Right lobe of liver (tissue), 6 donors: Measurements from ENCODE around the gene GTSE1. TPM values are rescaled to one million over a fixed set of nuclear protein-coding genes. Genes with fewer than 3 reads are reported as not detected.

Source experiments
- ATAC-seq, 4 donors: fragments of 200-7000 bp; cut with Tn5 transposase; one replicate each; pipeline ENCODE4 v1.9.1; 2020; ENCODE audit warnings: mild to moderate bottlenecking in 4 of 4, moderate library complexity in 4 of 4
- DNase-seq, 3 donors: peaks; one replicate each; pipeline ENCODE4 v3.0.0-alpha.2; 2020
- H3K27ac ChIP-seq, 3 donors: fragments of 200-600 bp; one replicate each; pipeline ENCODE4 v1.8.0; 2022
- H3K27me3 ChIP-seq, 2 donors: fragments of 200-600 bp; one replicate each; pipeline ENCODE4 v1.8.0; 2022
- H3K36me3 ChIP-seq, 4 donors: fragments of 200-600 bp; sonication (generic) in 1 of 4; one replicate each; pipeline versions ENCODE4 v1.5.1 to v1.8.0; 2017 to 2022; ENCODE audit warnings: control low read depth in 1 of 4
- H3K4me1 ChIP-seq, 4 donors: fragments of 200-600 bp; sonication (generic) in 1 of 4; one replicate each; pipeline versions ENCODE4 v1.5.1 to v1.8.0; 2017 to 2022; ENCODE audit warnings: control low read depth in 1 of 4
- H3K4me3 ChIP-seq, 3 donors: fragments of 200-600 bp; one replicate each; pipeline ENCODE4 v1.8.0; 2022
- H3K9me3 ChIP-seq, 4 donors: fragments of 200-600 bp; sonication (generic) in 1 of 4; one replicate each; pipeline versions ENCODE4 v1.5.1 to v1.8.0; 2017 to 2022; ENCODE audit warnings: control low read depth in 1 of 4
- POLR2A ChIP-seq: fragments of 450-650 bp; IDR thresholded peaks from one replicate; pipeline ENCODE4 v1.6.1; 2017; ENCODE audit warnings: antibody characterized with exemption, mild to moderate bottlenecking
- WGBS: methylation state at CpG from one replicate; pipeline ENCODE4 v1.1.6; 2018; ENCODE audit warnings: low coverage, low lambda C conversion rate; ENCODE audit not compliant: insufficient coverage; ENCODE audit errors: missing lambda C conversion rate; 5-methylcytosine and 5-hydroxymethylcytosine counted together
- intact Hi-C, 2 donors: fragments of 100-400 bp; cut with DNase I; formaldehyde crosslinking; loops; one replicate each; pipeline versions ENCODE4 v1.11.2 to v1.14.1; 2022
- total RNA-seq, 6 experiments: library from RNA; depleted of rRNA in 2 of 6; stranded (reverse); fragments of >200 nt in 2 of 6; fragmentation: NEBNext Ultra II Directional in 3 of 6; extraction: Animal tissue kit (Norgen Biotek cat#: 25700) in 3 of 6; gene quantifications; one replicate each; pipeline versions ENCODE4 v1.1.0 to v1.2.4, GENCODE V29; 2016 to 2023
- TF ChIP-seq, protein P1 (sequence below), 4 donors: fragments of 200-600 bp in 3 of 4; fragments of 450-650 bp in 1 of 4; IDR thresholded peaks; one replicate each; pipeline versions ENCODE4 v1.5.1 to v1.8.0; 2016 to 2022; ENCODE audit warnings: antibody characterized with exemption in 4 of 4, mild to moderate bottlenecking in 2 of 4
- donor health status: DM: no; HTN: yes; CAD: no.
- donor health status: DM: no; HTN: no; CAD: no.
- donor health status: DM: no; HTN: no; CAD: no.
- donor health status: DM: no; HTN: yes; CAD: no.
- donor health status: DM: no; HTN: yes; CAD: no.

GTSE1 gene
- total RNA-seq, 6 experiments from 2014 or later, result 0.15 to 0.84 (median 0.52) TPM

DNA sequence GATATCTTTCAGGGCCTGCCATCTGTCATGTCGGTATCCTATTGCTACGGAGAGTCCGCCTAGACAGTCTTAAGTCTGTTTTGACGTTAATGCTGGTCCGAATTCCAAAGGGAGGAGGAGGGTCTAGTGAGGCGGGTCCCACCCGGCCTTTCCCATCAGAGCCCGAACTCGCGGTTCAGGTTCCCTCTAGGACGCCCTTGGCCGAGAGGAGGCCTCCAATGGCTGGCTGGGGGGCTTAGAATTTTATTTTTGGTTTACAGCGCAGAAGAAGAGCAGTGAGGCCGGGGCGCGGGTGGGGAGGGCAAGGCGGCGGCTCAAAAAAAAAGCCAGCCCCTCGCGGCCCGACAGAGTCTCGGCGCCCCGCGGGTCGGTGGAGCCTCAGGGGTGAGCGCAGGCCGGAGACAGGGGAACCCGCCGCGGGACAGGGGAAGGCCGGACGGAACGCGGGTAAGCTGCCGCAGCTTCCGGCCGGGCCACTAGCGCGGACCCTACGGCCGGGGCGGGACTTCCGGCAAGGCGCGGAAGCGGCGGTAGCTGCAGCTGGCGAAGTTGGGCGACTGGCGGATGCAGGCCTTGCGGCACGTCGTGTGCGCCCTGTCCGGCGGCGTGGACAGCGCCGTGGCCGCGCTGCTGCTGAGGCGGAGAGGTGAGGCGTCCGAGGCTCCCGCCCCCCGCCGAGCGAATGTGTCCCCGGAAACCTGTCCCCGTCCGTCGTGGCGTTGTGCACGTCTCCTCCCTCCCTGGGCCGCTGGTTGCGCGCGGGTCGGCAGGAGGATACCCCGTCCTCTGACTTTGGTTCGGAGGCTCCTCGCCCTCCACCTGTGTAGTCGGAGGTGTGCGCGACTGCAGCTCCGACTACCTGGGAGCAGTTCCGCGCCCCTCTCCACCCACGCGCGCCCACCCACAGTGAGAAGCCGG is 38.8 kb downstream of the GTSE1 start, which contains the start of gene TRMU:
Gene TRMU, plus strand, starts transcription at position 514 of the 918 bp plus-strand sequence. Its CDS starts 51 bp downstream, at position 565.
- peak within 1 kb of the TSS; percentile 77 to 89 (median 82) for H3K27ac ChIP-seq
- no peaks in the 10 kb centered on the region for H3K27me3 ChIP-seq
- TF ChIP-seq, protein P1, sequence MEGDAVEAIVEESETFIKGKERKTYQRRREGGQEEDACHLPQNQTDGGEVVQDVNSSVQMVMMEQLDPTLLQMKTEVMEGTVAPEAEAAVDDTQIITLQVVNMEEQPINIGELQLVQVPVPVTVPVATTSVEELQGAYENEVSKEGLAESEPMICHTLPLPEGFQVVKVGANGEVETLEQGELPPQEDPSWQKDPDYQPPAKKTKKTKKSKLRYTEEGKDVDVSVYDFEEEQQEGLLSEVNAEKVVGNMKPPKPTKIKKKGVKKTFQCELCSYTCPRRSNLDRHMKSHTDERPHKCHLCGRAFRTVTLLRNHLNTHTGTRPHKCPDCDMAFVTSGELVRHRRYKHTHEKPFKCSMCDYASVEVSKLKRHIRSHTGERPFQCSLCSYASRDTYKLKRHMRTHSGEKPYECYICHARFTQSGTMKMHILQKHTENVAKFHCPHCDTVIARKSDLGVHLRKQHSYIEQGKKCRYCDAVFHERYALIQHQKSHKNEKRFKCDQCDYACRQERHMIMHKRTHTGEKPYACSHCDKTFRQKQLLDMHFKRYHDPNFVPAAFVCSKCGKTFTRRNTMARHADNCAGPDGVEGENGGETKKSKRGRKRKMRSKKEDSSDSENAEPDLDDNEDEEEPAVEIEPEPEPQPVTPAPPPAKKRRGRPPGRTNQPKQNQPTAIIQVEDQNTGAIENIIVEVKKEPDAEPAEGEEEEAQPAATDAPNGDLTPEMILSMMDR (IDR thresholded peaks at IDR 0.05), result no peak
- TF ChIP-seq POLR2A, result peak; percentile 68
- no peaks in the 10 kb centered on the region for H3K9me3 ChIP-seq
- 4% methylated on average over 29 of the region's 93 CpGs for WGBS
- peak within 1 kb of the TSS; percentile 88 to 99 (median 97) for H3K4me3 ChIP-seq
- DNase-seq, result peak; percentile 89 to 91 (median 90)
- peaks cover 0 to 26% (median 14%) of the 10 kb centered on the region in 4 donors for H3K36me3 ChIP-seq
- intact Hi-C loops, result no loop called here
- H3K4me1 ChIP-seq, result peaks cover 0 to 12% (median 2%) of the 10 kb centered on the region in 4 donors
- ATAC-seq, result peak; percentile 94 to 98 (median 96)

DNA sequence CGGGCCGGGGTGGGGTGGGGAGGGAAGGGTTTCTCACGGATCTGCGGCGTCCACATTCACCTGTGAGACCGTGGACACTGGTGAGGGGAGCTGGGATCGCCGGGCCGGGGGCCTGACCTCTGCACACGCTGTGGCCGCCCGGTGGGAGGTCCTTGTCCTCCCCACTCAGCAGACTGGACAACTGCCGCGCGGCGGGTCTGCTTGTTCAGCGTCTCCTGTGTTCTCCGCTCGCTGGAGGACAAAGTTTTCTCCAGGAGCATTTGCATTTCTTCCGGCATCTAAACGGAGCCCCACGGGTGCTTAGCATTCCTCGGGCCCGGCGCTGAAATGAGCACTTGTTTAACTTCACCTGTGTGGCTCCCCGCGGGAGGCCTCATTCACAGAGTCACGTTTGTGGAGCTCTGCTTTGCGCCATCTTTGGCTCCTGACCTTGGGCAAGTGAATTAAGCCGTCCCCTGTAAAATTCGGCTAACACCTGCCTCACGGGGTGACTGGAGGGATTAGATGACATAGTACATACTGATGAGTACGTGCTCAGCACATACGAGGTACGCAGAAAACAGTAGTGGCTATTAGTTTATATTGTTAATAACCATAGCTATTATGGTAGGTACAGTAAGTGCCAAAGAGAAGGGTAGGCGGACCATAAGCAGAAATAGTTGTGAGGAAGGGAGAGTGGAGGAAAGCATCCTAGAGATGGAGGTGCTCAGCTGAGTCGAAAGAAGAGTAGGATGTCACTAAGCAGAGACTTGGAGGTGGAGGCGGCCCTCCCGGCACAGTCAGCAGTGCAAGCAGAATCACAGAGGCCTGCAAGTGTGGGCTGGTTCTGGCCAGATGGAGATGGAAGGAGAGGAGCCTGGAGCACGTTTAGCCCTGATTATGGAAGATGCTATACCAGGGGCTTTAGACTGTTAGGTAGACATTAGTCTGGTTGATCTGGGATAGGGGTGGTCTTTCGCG is 39.7 kb downstream of the GTSE1 start:
- intact Hi-C loops, result no loop called here
- Histone ChIP-seq H3K27ac (peak overlapping the region in 2 of 3 donors; percentile 77 to 89), H3K4me3 (peak overlapping the region; percentile 88 to 99 (median 97)), H3K36me3 (peaks cover 0 to 31% (median 14%) of the 10 kb centered on the region in 4 donors), H3K9me3 (no peaks in the 10 kb centered on the region), H3K27me3 (no peaks in the 10 kb centered on the region), H3K4me1 (peaks cover 0 to 12% (median 2%) of the 10 kb centered on the region in 4 donors)
- ATAC-seq, result peak; percentile 52 to 71 (median 58)
- TF ChIP-seq, protein P1 (IDR thresholded peaks at IDR 0.05), result no peak
- TF ChIP-seq POLR2A, result no peak
- DNase-seq, result peak in 2 of 3 donors; percentile 50 to 66
- 10% methylated on average over 28 of the region's 42 CpGs for WGBS

GRCh38 chr22:46337870-46338269 is 41.2 kb downstream of the GTSE1 start:
- peaks cover 0 to 46% (median 20%) of the 10 kb centered on the region in 4 donors for H3K36me3 ChIP-seq
- no peak overlapping the region for H3K27ac ChIP-seq
- no peaks in the 10 kb centered on the region for H3K27me3 ChIP-seq
- no CpG with 5 or more reads among the region's 9 CpGs for WGBS
- DNase-seq, result peak in 1 of 3 donors; percentile 40
- intact Hi-C loops, result no loop called here
- no peaks in the 10 kb centered on the region for H3K9me3 ChIP-seq
- H3K4me1 ChIP-seq, result peaks cover 0 to 12% (median 2%) of the 10 kb centered on the region in 4 donors
- no peak overlapping the region for H3K4me3 ChIP-seq
- TF ChIP-seq, protein P1 (IDR thresholded peaks at IDR 0.05), result no peak
- TF ChIP-seq POLR2A, result no peak
- ATAC-seq, result no peak

GRCh38 chr22:46338636-46339035 is 42.0 kb downstream of the GTSE1 start:
- WGBS, result 77% methylated on average over 5 of the region's 8 CpGs
- no peaks in the 10 kb centered on the region for H3K27me3 ChIP-seq
- DNase-seq (peak in 1 of 3 donors; percentile 15), ATAC-seq (no peak)
- peaks cover 0 to 12% (median 2%) of the 10 kb centered on the region in 4 donors for H3K4me1 ChIP-seq
- no peak for TF ChIP-seq POLR2A
- TF ChIP-seq, protein P1 (IDR thresholded peaks at IDR 0.05), result no peak
- intact Hi-C loops, result no loop called here
- H3K9me3 ChIP-seq, result no peaks in the 10 kb centered on the region
- H3K36me3 ChIP-seq, result peaks cover 0 to 53% (median 23%) of the 10 kb centered on the region in 4 donors
- H3K4me3 ChIP-seq, result no peak overlapping the region
- no peak overlapping the region for H3K27ac ChIP-seq
